Measurements from ENCODE around the gene KCNB1. TPM values are rescaled to one million over a fixed set of nuclear protein-coding genes. Genes with fewer than 3 reads are reported as not detected.

KCNB1 gene
- polyA plus RNA-seq, 1 donor from 2014 or later: 3.6 TPM

- no peaks in the 10 kb centered on the region for H3K27me3 ChIP-seq (ENCODE audit: insufficient read depth, low read depth, low read length)
- no peak overlapping the region for H2AFZ ChIP-seq (ENCODE audit: low read depth, low read length)
- no peaks in the 10 kb centered on the region for H3K79me2 ChIP-seq (replicated peaks; ENCODE audit: insufficient read depth, low read length)
- H3K9me3 ChIP-seq (ENCODE audit: low read length): no peaks in the 10 kb centered on the region
- TF ChIP-seq TAF1 (IDR thresholded peaks at IDR 0.05; ENCODE audit: low read depth) (no peak), POLR2AphosphoS5 (IDR thresholded peaks at IDR 0.05) (no peak), RAD21 (conservative IDR thresholded peaks at IDR 0.05) (no peak), SMC3 (conservative IDR thresholded peaks at IDR 0.05; ENCODE audit: poor library complexity) (no peak), MXI1 (conservative IDR thresholded peaks at IDR 0.05; ENCODE audit: poor library complexity, severe bottlenecking) (no peak), EP300 (conservative IDR thresholded peaks at IDR 0.05; ENCODE audit: poor library complexity, severe bottlenecking) (no peak), EZH2 (IDR thresholded peaks at IDR 0.05; ENCODE audit: borderline replicate concordance, insufficient read depth, low read length, poor library complexity, severe bottlenecking) (no peak)
- TF ChIP-seq, protein P1, sequence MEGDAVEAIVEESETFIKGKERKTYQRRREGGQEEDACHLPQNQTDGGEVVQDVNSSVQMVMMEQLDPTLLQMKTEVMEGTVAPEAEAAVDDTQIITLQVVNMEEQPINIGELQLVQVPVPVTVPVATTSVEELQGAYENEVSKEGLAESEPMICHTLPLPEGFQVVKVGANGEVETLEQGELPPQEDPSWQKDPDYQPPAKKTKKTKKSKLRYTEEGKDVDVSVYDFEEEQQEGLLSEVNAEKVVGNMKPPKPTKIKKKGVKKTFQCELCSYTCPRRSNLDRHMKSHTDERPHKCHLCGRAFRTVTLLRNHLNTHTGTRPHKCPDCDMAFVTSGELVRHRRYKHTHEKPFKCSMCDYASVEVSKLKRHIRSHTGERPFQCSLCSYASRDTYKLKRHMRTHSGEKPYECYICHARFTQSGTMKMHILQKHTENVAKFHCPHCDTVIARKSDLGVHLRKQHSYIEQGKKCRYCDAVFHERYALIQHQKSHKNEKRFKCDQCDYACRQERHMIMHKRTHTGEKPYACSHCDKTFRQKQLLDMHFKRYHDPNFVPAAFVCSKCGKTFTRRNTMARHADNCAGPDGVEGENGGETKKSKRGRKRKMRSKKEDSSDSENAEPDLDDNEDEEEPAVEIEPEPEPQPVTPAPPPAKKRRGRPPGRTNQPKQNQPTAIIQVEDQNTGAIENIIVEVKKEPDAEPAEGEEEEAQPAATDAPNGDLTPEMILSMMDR (IDR thresholded peaks at IDR 0.05; ENCODE audit: poor library complexity, severe bottlenecking): no peak
- TF ChIP-seq, protein P2, sequence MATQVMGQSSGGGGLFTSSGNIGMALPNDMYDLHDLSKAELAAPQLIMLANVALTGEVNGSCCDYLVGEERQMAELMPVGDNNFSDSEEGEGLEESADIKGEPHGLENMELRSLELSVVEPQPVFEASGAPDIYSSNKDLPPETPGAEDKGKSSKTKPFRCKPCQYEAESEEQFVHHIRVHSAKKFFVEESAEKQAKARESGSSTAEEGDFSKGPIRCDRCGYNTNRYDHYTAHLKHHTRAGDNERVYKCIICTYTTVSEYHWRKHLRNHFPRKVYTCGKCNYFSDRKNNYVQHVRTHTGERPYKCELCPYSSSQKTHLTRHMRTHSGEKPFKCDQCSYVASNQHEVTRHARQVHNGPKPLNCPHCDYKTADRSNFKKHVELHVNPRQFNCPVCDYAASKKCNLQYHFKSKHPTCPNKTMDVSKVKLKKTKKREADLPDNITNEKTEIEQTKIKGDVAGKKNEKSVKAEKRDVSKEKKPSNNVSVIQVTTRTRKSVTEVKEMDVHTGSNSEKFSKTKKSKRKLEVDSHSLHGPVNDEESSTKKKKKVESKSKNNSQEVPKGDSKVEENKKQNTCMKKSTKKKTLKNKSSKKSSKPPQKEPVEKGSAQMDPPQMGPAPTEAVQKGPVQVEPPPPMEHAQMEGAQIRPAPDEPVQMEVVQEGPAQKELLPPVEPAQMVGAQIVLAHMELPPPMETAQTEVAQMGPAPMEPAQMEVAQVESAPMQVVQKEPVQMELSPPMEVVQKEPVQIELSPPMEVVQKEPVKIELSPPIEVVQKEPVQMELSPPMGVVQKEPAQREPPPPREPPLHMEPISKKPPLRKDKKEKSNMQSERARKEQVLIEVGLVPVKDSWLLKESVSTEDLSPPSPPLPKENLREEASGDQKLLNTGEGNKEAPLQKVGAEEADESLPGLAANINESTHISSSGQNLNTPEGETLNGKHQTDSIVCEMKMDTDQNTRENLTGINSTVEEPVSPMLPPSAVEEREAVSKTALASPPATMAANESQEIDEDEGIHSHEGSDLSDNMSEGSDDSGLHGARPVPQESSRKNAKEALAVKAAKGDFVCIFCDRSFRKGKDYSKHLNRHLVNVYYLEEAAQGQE (IDR thresholded peaks at IDR 0.05; ENCODE audit: borderline replicate concordance): no peak
- no peaks in the 10 kb centered on the region for H3K36me3 ChIP-seq (ENCODE audit: insufficient read depth, low read length)
- H3K9me2 ChIP-seq (ENCODE audit: insufficient read depth, low read length): no peaks in the 10 kb centered on the region
- H3K4me3 ChIP-seq (ENCODE audit: low read length): no peak overlapping the region
- H4K20me1 ChIP-seq (ENCODE audit: insufficient read depth): no peaks in the 10 kb centered on the region
- no peak overlapping the region for H3K4me2 ChIP-seq (ENCODE audit: low read length)
- no peaks in the 10 kb centered on the region for H3F3A ChIP-seq (ENCODE audit: insufficient read depth, low read length, poor library complexity, severe bottlenecking)
- no peak overlapping the region for H3K9ac ChIP-seq (ENCODE audit: low read length)
- H3K27ac ChIP-seq (ENCODE audit: low read length): no peak overlapping the region
These were observed 145.7 kb downstream of the KCNB1 start for GRCh38 chr20:49336786-49337185.

- Histone ChIP-seq H3K9me3 (ENCODE audit: low read length) (no peaks in the 10 kb centered on the region), H3K79me2 (replicated peaks; ENCODE audit: insufficient read depth, low read length) (no peaks in the 10 kb centered on the region), H3K9ac (ENCODE audit: low read length) (no peak overlapping the region), H3K36me3 (ENCODE audit: insufficient read depth, low read length) (no peaks in the 10 kb centered on the region), H3K9me2 (ENCODE audit: insufficient read depth, low read length) (no peaks in the 10 kb centered on the region), H3K27me3 (ENCODE audit: insufficient read depth, low read depth, low read length) (no peaks in the 10 kb centered on the region), H4K20me1 (ENCODE audit: insufficient read depth) (no peaks in the 10 kb centered on the region), H3K27ac (ENCODE audit: low read length) (no peak overlapping the region), H3K4me2 (ENCODE audit: low read length) (no peak overlapping the region), H2AFZ (ENCODE audit: low read depth, low read length) (no peak overlapping the region), H3K4me3 (ENCODE audit: low read length) (no peak overlapping the region), H3F3A (ENCODE audit: insufficient read depth, low read length, poor library complexity, severe bottlenecking) (no peaks in the 10 kb centered on the region)
- TF ChIP-seq TAF1 (IDR thresholded peaks at IDR 0.05; ENCODE audit: low read depth): no peak
These were observed 147.0 kb downstream of the KCNB1 start for GRCh38 chr20:49335476-49335875.
